GM23338 (cell line): ENCODE results near the gene POLR2B. TPM values are rescaled to one million over a fixed set of nuclear protein-coding genes. Genes with fewer than 3 reads are reported as not detected.

ENCODE experiments used
- ATAC-seq: fragments of 200-7000 bp; cut with Tn5 transposase; 3 replicates; pipeline ENCODE4 v1.9.1; 2020
- DNase-seq: peaks from one replicate; pipeline ENCODE4 v3.0.0-alpha.2; 2015; ENCODE audit warnings: low spot score
- H2AFZ ChIP-seq: fragments of 200-600 bp; sonication (generic); 2 replicates; pipeline ENCODE4 v1.8.0; 2016; ENCODE audit warnings: antibody characterized with exemption, mild to moderate bottlenecking, moderate library complexity
- H3F3A ChIP-seq: fragments of 200-600 bp; sonication (generic); replicated peaks from 2 replicates; pipeline ENCODE4 v1.8.0; 2017; ENCODE audit warnings: antibody characterized with exemption, mixed run types, low read depth
- H3K27ac ChIP-seq: fragments of 200-600 bp; sonication (generic); 2 replicates; pipeline ENCODE4 v1.6.1; 2016; ENCODE audit warnings: low read depth
- H3K27me3 ChIP-seq: fragments of 200-600 bp; sonication (generic); 2 replicates; pipeline ENCODE4 v1.8.0; 2016; ENCODE audit warnings: mild to moderate bottlenecking, mixed run types, moderate library complexity; ENCODE audit not compliant: insufficient read depth
- H3K36me3 ChIP-seq: fragments of 200-600 bp; sonication (generic); 2 replicates; pipeline ENCODE4 v1.8.0; 2016; ENCODE audit warnings: mild to moderate bottlenecking; ENCODE audit not compliant: insufficient read depth
- H3K4me1 ChIP-seq: fragments of 200-600 bp; sonication (generic); 2 replicates; pipeline ENCODE4 v1.8.0; 2016; ENCODE audit warnings: mild to moderate bottlenecking, moderate library complexity; ENCODE audit not compliant: insufficient read depth
- H3K4me2 ChIP-seq: fragments of 200-600 bp; sonication (generic); 2 replicates; pipeline ENCODE4 v1.7.1; 2017; ENCODE audit warnings: mixed run types
- H3K4me3 ChIP-seq: fragments of 200-600 bp; sonication (generic); 2 replicates; pipeline ENCODE4 v1.6.1; 2016; ENCODE audit warnings: mixed run types
- H3K79me2 ChIP-seq: fragments of 200-600 bp; sonication (generic); replicated peaks from 2 replicates; pipeline ENCODE4 v1.8.0; 2017; ENCODE audit warnings: mild to moderate bottlenecking; ENCODE audit not compliant: insufficient read depth
- H3K9me2 ChIP-seq: fragments of 200-600 bp; sonication (generic); 2 replicates; pipeline ENCODE4 v1.8.0; 2017; ENCODE audit not compliant: insufficient read depth
- H4K20me1 ChIP-seq: fragments of 200-600 bp; sonication (generic); replicated peaks from 2 replicates; pipeline ENCODE4 v1.8.0; 2017; ENCODE audit warnings: mild to moderate bottlenecking; ENCODE audit not compliant: insufficient read depth
- H3K27ac Mint-ChIP-seq: 2 replicates; pipeline ENCODE4 v1.8.0; 2020; ENCODE audit warnings: inconsistent platforms, mild to moderate bottlenecking, moderate library complexity, mixed read lengths
- H3K27me3 Mint-ChIP-seq: 3 replicates; pipeline ENCODE4 v1.8.0; 2022; ENCODE audit warnings: low read depth, mild to moderate bottlenecking, moderate library complexity, mixed read lengths, inconsistent platforms; ENCODE audit not compliant: insufficient read depth, poor library complexity
- H3K36me3 Mint-ChIP-seq: 3 replicates; pipeline ENCODE4 v1.8.0; 2021; ENCODE audit warnings: low read depth, mild to moderate bottlenecking, inconsistent platforms, moderate library complexity, mixed read lengths
- H3K4me1 Mint-ChIP-seq: 3 replicates; pipeline ENCODE4 v1.8.0; 2020; ENCODE audit warnings: mild to moderate bottlenecking, inconsistent platforms, mixed read lengths
- H3K4me3 Mint-ChIP-seq: 3 replicates; pipeline ENCODE4 v1.8.0; 2021; ENCODE audit warnings: moderate library complexity, mild to moderate bottlenecking, inconsistent platforms, mixed read lengths
- H3K9me3 Mint-ChIP-seq: 3 replicates; pipeline ENCODE4 v1.8.0; 2020; ENCODE audit warnings: moderate library complexity, mild to moderate bottlenecking, inconsistent platforms, mixed read lengths
- CREB1 ChIP-seq: fragments of 250-450 bp; sonication (Bioruptor Pico); IDR thresholded peaks from 2 replicates; pipeline ENCODE4 v1.5.0; 2020; ENCODE audit warnings: low read depth, mild to moderate bottlenecking, moderate library complexity
- EZH2 ChIP-seq: fragments of 200-600 bp; sonication (generic); IDR thresholded peaks from one replicate; pipeline ENCODE4 v1.8.0; 2017; ENCODE audit warnings: antibody characterized with exemption, mild to moderate bottlenecking, low read depth; ENCODE audit not compliant: unreplicated experiment
- EZH2phosphoT487 ChIP-seq: fragments of 200-600 bp; sonication (generic); IDR thresholded peaks from one replicate; pipeline ENCODE4 v1.8.1; 2018; ENCODE audit warnings: antibody characterized with exemption; ENCODE audit not compliant: unreplicated experiment
- JUNB ChIP-seq: IDR thresholded peaks from one replicate; pipeline ENCODE4 v1.6.1; 2016; ENCODE audit warnings: antibody characterized with exemption; ENCODE audit not compliant: unreplicated experiment
- NANOG ChIP-seq: IDR thresholded peaks from 2 replicates; pipeline ENCODE4 v1.6.1; 2016; ENCODE audit warnings: antibody characterized with exemption, borderline replicate concordance
- STAT1 ChIP-seq: IDR thresholded peaks from one replicate; pipeline ENCODE4 v1.6.1; 2016; ENCODE audit warnings: antibody characterized with exemption; ENCODE audit not compliant: unreplicated experiment
- ZNF114 ChIP-seq: fragments of 250-450 bp; sonication (Bioruptor Pico); IDR thresholded peaks from 2 replicates; pipeline ENCODE4 v1.5.0; 2020; ENCODE audit warnings: mild to moderate bottlenecking, moderate library complexity
- ZNF331 ChIP-seq: fragments of 250-450 bp; sonication (Bioruptor Pico); IDR thresholded peaks from 2 replicates; pipeline ENCODE4 v1.5.0; 2020; ENCODE audit warnings: low read depth, mild to moderate bottlenecking, moderate library complexity
- polyA plus RNA-seq: library from polyadenylated mRNA; unstranded; fragments of >200 nt; fragmentation: Nextera tagmentation; extraction: Ambion mirVana; gene quantifications from 2 replicates; pipeline ENCODE4 v1.2.1, GENCODE V29; 2016
- total RNA-seq: library from RNA; depleted of rRNA; stranded (reverse); fragments of >200 nt; shearing (Covaris generic); gene quantifications from 2 replicates; pipeline ENCODE4 v1.2.3, GENCODE V29; 2014
- TF ChIP-seq, protein P1 (sequence below): fragments of 250-450 bp; sonication (Bioruptor Pico); IDR thresholded peaks from 2 replicates; pipeline ENCODE4 v1.5.0; 2020; ENCODE audit warnings: mild to moderate bottlenecking, moderate library complexity
- TF ChIP-seq, protein P2 (sequence below), 2 experiments: fragments of 200-600 bp in 1 of 2; sonication (generic) in 1 of 2; conservative IDR thresholded peaks; 2 replicates each; pipeline versions ENCODE4 v1.5.1 to v1.6.1; 2016 to 2017; ENCODE audit warnings: antibody characterized with exemption in 2 of 2, low read depth in 2 of 2, mild to moderate bottlenecking in 2 of 2, moderate library complexity in 1 of 2
- TF ChIP-seq, protein P3 (sequence below): IDR thresholded peaks from 2 replicates; pipeline ENCODE4 v1.6.1; 2016; ENCODE audit warnings: antibody characterized with exemption
- TF ChIP-seq, protein P4 (sequence below): IDR thresholded peaks from one replicate; pipeline ENCODE4 v1.6.1; 2018; ENCODE audit warnings: antibody characterized with exemption; ENCODE audit not compliant: unreplicated experiment

Gene POLR2B
- total and polyA plus RNA-seq, 2 experiments from 2014 or later, result 56.5 to 165 TPM

DNA sequence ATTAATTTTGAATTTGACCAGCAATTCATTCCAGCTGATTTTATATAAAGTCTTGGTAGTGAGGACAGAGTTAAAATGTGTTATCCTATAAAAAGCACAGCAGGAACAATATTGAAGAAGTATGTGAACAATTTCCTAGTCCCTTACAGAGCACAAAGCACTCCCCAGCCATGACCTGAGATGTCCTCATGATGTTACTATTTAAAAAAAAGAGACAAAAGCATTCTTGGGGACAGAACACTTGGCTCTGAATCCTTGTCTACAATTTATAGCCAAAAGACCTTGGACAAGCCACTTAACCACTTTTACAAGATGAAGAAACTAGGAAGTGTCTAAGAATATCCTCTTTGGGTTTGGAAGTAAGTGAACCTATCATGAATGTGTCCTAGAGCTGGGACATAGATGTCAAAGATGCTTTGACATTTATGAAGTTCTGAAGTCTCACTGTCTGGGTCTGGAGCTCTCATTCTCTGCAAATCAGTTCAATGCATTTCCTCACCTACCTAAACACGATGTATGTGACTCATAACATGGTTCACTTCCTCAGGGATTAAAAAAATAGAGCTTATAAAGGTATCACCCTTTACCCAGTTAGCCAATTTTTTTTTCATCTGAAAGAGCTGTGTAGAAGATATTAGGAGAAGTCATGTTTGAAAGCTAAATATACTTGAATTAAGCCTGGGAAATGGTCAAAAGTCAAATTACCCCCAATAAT lies 70.1 kb downstream of the POLR2B start:
- no peaks in the 10 kb centered on the region for H3K4me1 Mint-ChIP-seq
- H4K20me1 ChIP-seq, result no peaks in the 10 kb centered on the region

More for the DNA sequence above, 70.1 kb downstream of the POLR2B start:
- Mint-ChIP-seq H3K36me3 (no peaks in the 10 kb centered on the region; the same call in 2 of the 3 replicates), H3K9me3 (peaks cover 7% of the 10 kb centered on the region; the same call in 2 of the 3 replicates), H3K27me3 (peaks cover 1% of the 10 kb centered on the region), H3K27ac (no peak overlapping the region), H3K4me3 (no peak overlapping the region)
- TF ChIP-seq NANOG (no peak), ZNF331 (CRISPR knock-in tag) (no peak), STAT1 (no peak), ZNF114 (CRISPR knock-in tag) (no peak), JUNB (no peak), CREB1 (CRISPR knock-in tag) (no peak), EZH2 (no peak), EZH2phosphoT487 (no peak)
- TF ChIP-seq, protein P1, sequence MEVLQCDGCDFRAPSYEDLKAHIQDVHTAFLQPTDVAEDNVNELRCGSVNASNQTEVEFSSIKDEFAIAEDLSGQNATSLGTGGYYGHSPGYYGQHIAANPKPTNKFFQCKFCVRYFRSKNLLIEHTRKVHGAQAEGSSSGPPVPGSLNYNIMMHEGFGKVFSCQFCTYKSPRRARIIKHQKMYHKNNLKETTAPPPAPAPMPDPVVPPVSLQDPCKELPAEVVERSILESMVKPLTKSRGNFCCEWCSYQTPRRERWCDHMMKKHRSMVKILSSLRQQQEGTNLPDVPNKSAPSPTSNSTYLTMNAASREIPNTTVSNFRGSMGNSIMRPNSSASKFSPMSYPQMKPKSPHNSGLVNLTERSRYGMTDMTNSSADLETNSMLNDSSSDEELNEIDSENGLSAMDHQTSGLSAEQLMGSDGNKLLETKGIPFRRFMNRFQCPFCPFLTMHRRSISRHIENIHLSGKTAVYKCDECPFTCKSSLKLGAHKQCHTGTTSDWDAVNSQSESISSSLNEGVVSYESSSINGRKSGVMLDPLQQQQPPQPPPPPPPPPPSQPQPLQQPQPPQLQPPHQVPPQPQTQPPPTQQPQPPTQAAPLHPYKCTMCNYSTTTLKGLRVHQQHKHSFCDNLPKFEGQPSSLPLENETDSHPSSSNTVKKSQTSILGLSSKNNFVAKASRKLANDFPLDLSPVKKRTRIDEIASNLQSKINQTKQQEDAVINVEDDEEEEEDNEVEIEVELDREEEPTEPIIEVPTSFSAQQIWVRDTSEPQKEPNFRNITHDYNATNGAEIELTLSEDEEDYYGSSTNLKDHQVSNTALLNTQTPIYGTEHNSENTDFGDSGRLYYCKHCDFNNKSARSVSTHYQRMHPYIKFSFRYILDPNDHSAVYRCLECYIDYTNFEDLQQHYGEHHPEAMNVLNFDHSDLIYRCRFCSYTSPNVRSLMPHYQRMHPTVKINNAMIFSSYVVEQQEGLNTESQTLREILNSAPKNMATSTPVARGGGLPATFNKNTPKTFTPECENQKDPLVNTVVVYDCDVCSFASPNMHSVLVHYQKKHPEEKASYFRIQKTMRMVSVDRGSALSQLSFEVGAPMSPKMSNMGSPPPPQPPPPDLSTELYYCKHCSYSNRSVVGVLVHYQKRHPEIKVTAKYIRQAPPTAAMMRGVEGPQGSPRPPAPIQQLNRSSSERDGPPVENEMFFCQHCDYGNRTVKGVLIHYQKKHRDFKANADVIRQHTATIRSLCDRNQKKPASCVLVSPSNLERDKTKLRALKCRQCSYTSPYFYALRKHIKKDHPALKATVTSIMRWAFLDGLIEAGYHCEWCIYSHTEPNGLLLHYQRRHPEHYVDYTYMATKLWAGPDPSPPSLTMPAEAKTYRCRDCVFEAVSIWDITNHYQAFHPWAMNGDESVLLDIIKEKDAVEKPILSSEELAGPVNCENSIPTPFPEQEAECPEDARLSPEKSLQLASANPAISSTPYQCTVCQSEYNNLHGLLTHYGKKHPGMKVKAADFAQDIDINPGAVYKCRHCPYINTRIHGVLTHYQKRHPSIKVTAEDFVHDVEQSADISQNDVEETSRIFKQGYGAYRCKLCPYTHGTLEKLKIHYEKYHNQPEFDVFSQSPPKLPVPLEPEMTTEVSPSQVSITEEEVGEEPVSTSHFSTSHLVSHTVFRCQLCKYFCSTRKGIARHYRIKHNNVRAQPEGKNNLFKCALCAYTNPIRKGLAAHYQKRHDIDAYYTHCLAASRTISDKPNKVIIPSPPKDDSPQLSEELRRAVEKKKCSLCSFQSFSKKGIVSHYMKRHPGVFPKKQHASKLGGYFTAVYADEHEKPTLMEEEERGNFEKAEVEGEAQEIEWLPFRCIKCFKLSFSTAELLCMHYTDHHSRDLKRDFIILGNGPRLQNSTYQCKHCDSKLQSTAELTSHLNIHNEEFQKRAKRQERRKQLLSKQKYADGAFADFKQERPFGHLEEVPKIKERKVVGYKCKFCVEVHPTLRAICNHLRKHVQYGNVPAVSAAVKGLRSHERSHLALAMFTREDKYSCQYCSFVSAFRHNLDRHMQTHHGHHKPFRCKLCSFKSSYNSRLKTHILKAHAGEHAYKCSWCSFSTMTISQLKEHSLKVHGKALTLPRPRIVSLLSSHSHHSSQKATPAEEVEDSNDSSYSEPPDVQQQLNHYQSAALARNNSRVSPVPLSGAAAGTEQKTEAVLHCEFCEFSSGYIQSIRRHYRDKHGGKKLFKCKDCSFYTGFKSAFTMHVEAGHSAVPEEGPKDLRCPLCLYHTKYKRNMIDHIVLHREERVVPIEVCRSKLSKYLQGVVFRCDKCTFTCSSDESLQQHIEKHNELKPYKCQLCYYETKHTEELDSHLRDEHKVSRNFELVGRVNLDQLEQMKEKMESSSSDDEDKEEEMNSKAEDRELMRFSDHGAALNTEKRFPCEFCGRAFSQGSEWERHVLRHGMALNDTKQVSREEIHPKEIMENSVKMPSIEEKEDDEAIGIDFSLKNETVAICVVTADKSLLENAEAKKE (CRISPR knock-in tag), result no peak
- TF ChIP-seq, protein P2, sequence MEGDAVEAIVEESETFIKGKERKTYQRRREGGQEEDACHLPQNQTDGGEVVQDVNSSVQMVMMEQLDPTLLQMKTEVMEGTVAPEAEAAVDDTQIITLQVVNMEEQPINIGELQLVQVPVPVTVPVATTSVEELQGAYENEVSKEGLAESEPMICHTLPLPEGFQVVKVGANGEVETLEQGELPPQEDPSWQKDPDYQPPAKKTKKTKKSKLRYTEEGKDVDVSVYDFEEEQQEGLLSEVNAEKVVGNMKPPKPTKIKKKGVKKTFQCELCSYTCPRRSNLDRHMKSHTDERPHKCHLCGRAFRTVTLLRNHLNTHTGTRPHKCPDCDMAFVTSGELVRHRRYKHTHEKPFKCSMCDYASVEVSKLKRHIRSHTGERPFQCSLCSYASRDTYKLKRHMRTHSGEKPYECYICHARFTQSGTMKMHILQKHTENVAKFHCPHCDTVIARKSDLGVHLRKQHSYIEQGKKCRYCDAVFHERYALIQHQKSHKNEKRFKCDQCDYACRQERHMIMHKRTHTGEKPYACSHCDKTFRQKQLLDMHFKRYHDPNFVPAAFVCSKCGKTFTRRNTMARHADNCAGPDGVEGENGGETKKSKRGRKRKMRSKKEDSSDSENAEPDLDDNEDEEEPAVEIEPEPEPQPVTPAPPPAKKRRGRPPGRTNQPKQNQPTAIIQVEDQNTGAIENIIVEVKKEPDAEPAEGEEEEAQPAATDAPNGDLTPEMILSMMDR (conservative IDR thresholded peaks at IDR 0.05; ENCODE audit: low read depth in 2 of 2), result no peak
- TF ChIP-seq, protein P3, sequence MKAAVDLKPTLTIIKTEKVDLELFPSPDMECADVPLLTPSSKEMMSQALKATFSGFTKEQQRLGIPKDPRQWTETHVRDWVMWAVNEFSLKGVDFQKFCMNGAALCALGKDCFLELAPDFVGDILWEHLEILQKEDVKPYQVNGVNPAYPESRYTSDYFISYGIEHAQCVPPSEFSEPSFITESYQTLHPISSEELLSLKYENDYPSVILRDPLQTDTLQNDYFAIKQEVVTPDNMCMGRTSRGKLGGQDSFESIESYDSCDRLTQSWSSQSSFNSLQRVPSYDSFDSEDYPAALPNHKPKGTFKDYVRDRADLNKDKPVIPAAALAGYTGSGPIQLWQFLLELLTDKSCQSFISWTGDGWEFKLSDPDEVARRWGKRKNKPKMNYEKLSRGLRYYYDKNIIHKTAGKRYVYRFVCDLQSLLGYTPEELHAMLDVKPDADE, result no peak
- TF ChIP-seq, protein P4, sequence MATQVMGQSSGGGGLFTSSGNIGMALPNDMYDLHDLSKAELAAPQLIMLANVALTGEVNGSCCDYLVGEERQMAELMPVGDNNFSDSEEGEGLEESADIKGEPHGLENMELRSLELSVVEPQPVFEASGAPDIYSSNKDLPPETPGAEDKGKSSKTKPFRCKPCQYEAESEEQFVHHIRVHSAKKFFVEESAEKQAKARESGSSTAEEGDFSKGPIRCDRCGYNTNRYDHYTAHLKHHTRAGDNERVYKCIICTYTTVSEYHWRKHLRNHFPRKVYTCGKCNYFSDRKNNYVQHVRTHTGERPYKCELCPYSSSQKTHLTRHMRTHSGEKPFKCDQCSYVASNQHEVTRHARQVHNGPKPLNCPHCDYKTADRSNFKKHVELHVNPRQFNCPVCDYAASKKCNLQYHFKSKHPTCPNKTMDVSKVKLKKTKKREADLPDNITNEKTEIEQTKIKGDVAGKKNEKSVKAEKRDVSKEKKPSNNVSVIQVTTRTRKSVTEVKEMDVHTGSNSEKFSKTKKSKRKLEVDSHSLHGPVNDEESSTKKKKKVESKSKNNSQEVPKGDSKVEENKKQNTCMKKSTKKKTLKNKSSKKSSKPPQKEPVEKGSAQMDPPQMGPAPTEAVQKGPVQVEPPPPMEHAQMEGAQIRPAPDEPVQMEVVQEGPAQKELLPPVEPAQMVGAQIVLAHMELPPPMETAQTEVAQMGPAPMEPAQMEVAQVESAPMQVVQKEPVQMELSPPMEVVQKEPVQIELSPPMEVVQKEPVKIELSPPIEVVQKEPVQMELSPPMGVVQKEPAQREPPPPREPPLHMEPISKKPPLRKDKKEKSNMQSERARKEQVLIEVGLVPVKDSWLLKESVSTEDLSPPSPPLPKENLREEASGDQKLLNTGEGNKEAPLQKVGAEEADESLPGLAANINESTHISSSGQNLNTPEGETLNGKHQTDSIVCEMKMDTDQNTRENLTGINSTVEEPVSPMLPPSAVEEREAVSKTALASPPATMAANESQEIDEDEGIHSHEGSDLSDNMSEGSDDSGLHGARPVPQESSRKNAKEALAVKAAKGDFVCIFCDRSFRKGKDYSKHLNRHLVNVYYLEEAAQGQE, result no peak
- no peaks in the 10 kb centered on the region for H3K4me1 ChIP-seq
- H3K4me2 ChIP-seq, result no peak overlapping the region
- H3K27ac ChIP-seq, result no peak overlapping the region
- no peaks in the 10 kb centered on the region for H3K27me3 ChIP-seq
- H2AFZ ChIP-seq, result no peak overlapping the region
- no peaks in the 10 kb centered on the region for H3K36me3 ChIP-seq
- no peak overlapping the region for H3K4me3 ChIP-seq
- ATAC-seq, result no peak
- H3K79me2 ChIP-seq, result no peaks in the 10 kb centered on the region
- 0 out of 2 replicates have a peak, but pooled peaks cover 3% of the 10 kb centered on the region for H3K9me2 ChIP-seq
- no peaks in the 10 kb centered on the region for H3F3A ChIP-seq
- DNase-seq, result no peak
